Natural killer cell treated with Interleukin-12 subunit alpha and Interleukin-12 subunit beta and Interleukin-15 and Interleukin-18, amount 100 ng/mL, for 72 hours (primary cell): ENCODE measurements around the gene NKAPD1. TPM values are rescaled to one million over a fixed set of nuclear protein-coding genes. Genes with fewer than 3 reads are reported as not detected.

Experiments used
- total RNA-seq, 2 donors: library from RNA; stranded (reverse); gene quantifications; one replicate each; pipeline ENCODE4 v1.2.3, GENCODE V29; 2022

NKAPD1 gene
- total RNA-seq, 2 donors from 2014 or later = 15.8 to 21.1 TPM

Other genes with a start within 250 kb of the NKAPD1 start
- 10 to 100 TPM; 32.0 to 43.5 TPM for gene ALG9, start 202.7 kb upstream of the NKAPD1 start, total RNA-seq
- 1 to 10 TPM; 6.2 to 7.9 TPM for gene FDXACB1, start 195.1 kb upstream of the NKAPD1 start, total RNA-seq
- gene CFAP68, start 194.8 kb upstream of the NKAPD1 start, total RNA-seq = 10 to 100 TPM in 1 of 2 donors, 1 to 10 TPM in 1; 8.4 to 11.8 TPM
- gene CRYAB, start 162.5 kb upstream of the NKAPD1 start, total RNA-seq = not detected
- not detected for gene HSPB2, start 161.6 kb upstream of the NKAPD1 start, total RNA-seq
- not detected for gene C11orf52, start 155.4 kb upstream of the NKAPD1 start, total RNA-seq
- 1 to 10 TPM in 1 of 2 donors, under 1 TPM in 1; 0.45 to 7.3 TPM for gene DIXDC1, start 137.0 kb upstream of the NKAPD1 start, total RNA-seq
- 10 to 100 TPM; 37.3 to 40.9 TPM for gene DLAT, start 48.9 kb upstream of the NKAPD1 start, total RNA-seq
- gene PIH1D2, start 282 bp upstream of the NKAPD1 start, total RNA-seq = under 1 TPM in 1 of 2 donors, not detected in 1; 0.48 TPM
- 10 to 100 TPM; 54.6 to 71.1 TPM for gene TIMM8B, start 12.5 kb downstream of the NKAPD1 start, total RNA-seq
- 10 to 100 TPM; 71.2 to 82.3 TPM for gene SDHD, start 12.6 kb downstream of the NKAPD1 start, total RNA-seq
- gene IL18, start 89.8 kb downstream of the NKAPD1 start, total RNA-seq = 1 to 10 TPM; 1.3 to 4.6 TPM
- gene TEX12, start 93.1 kb downstream of the NKAPD1 start, total RNA-seq = under 1 TPM in 1 of 2 donors, not detected in 1; 0.62 TPM
- 1 to 10 TPM; 1.4 to 4.5 TPM for gene BCO2, start 101.2 kb downstream of the NKAPD1 start, total RNA-seq
- 10 to 100 TPM; 36.2 to 36.8 TPM for gene PTS, start 152.1 kb downstream of the NKAPD1 start, total RNA-seq
- gene PLET1, start 186.6 kb downstream of the NKAPD1 start, total RNA-seq = not detected